ENCODE measurements around the gene CDH26. TPM values are rescaled to one million over a fixed set of nuclear protein-coding genes. Genes with fewer than 3 reads are reported as not detected.

The CDH26 gene
- total and polyA plus RNA-seq, 9 donors: 0.12 to 0.84 (median 0.41) TPM

DNA sequence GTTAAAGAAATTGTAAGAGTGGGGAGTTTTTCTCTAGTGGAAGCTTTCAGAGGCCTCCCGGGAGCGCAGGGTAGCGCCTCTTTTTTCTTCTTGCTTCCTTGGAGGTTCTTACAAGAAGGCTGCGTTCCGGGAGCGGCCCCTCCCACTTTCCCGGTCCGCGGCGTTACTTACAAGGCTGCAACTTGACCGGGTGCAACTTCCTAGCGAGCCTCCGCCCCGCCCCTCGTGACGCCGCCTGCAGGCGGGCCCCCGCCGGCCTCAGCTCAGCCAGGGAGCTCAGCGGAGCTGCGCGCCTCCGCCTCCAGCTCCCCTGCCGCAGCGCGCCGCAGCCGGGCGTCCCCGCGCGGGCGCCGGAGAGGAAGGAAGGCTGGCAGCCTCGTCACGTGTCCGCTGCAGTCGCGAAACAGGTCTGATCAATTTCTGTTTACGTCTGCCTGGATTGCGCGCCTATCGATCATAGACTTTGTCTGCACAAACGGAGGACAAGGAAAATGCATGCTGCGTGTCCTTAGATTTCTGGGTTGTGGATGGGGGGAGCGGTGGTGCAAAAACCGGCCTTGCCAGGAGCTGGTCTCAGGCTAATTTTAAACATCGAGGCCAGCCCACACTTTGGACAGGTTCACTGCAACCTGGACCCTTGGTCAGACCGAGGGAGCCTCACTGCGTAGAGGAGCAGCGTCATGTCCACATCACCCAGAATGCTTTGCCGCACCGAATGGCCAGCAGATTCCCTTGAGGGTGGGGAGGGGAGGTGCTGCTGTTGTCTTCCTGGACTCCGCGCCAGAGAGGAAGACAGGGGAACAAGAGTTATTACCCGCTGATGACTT, 17.9 kb upstream of the CDH26 start, which contains the start of the genes FAM217B and PPP1R3D:
Gene FAM217B, plus strand, starts transcription at position 261 of the 827 bp plus-strand sequence. CDS start 3,555 bp downstream, outside the sequence.
Gene PPP1R3D, minus strand, starts transcription at position 177 of the 827 bp plus-strand sequence. CDS start 374 bp downstream, outside the sequence.
- Histone ChIP-seq H3K9me3 (no peaks in the 10 kb centered on the region), H3K4me3 (peak within 1 kb of the TSS; percentile 71), H3K36me3 (no peaks in the 10 kb centered on the region), H3K4me1 (ENCODE audit: insufficient read depth) (peaks cover 12% of the 10 kb centered on the region), H3K27me3 (no peaks in the 10 kb centered on the region), H3K27ac (peak within 1 kb of the TSS; percentile 71 to 95)
- TF ChIP-seq, protein P1, sequence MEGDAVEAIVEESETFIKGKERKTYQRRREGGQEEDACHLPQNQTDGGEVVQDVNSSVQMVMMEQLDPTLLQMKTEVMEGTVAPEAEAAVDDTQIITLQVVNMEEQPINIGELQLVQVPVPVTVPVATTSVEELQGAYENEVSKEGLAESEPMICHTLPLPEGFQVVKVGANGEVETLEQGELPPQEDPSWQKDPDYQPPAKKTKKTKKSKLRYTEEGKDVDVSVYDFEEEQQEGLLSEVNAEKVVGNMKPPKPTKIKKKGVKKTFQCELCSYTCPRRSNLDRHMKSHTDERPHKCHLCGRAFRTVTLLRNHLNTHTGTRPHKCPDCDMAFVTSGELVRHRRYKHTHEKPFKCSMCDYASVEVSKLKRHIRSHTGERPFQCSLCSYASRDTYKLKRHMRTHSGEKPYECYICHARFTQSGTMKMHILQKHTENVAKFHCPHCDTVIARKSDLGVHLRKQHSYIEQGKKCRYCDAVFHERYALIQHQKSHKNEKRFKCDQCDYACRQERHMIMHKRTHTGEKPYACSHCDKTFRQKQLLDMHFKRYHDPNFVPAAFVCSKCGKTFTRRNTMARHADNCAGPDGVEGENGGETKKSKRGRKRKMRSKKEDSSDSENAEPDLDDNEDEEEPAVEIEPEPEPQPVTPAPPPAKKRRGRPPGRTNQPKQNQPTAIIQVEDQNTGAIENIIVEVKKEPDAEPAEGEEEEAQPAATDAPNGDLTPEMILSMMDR (IDR thresholded peaks at IDR 0.05): no peak
- TF ChIP-seq EP300 (IDR thresholded peaks at IDR 0.05): peak; percentile 52
- peak; percentile 80 for TF ChIP-seq POLR2A (IDR thresholded peaks at IDR 0.05)
- WGBS, 3 donors: 0% methylated on average over 54 to 57 of the region's 57 CpGs
- intact Hi-C loops (cut with DNase I): no loop called here
- DNase-seq: peak; percentile 95 to 97 (median 96)

DNA sequence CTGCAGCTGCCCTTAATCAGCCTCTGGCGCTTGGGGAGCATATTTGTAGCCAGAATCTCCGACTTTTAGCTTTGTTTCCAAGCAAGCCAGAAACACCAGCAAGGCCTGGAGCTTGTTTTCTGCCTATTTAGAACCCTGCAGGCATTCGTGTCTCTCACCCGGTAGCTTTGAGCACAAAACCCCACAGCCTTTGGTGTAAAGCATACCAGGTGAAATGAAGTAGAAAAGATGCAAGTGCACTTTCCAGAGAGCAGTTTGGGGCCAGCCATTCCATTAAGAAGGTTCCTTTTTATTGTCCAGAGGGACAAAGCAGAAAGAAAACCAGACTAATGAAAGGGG, 17.3 kb upstream of the CDH26 start:
- H3K9me3 ChIP-seq: no peaks in the 10 kb centered on the region
- 0% methylated on average over 4 of the region's 4 CpGs for WGBS, 3 donors
- intact Hi-C loops (cut with DNase I): no loop called here
- no peaks in the 10 kb centered on the region for H3K27me3 ChIP-seq
- H3K36me3 ChIP-seq: no peaks in the 10 kb centered on the region
- H3K4me3 ChIP-seq: peak overlapping the region; percentile 71
- peaks cover 12% of the 10 kb centered on the region for H3K4me1 ChIP-seq (ENCODE audit: insufficient read depth)
- DNase-seq: no peak
- no peak for TF ChIP-seq EP300 (IDR thresholded peaks at IDR 0.05)
- TF ChIP-seq, protein P1 (IDR thresholded peaks at IDR 0.05): no peak
- H3K27ac ChIP-seq: peak overlapping the region in 1 of 2 donors; percentile 95

DNA sequence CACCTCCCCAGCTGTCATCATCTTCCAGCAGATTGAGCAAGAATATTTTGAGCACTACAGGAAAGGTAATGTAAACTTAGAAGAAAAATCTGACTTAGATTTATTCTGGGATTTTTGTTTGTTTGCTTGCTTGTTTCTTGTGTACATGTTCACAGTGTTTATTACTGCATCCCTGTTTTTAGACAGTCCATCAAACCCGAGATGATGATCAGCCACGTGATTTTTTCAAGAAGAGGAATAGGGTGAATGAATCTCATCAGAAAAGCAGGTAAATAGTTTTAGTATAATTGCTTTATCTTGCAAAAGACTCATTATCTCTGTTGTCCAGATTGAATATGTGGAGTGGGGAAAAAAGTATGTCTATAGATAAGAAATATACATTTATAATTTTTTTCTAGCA, 16.0 kb upstream of the CDH26 start:
- H3K36me3 ChIP-seq: no peaks in the 10 kb centered on the region
- WGBS, 3 donors: 85 to 90% (median 90%) methylated on average over 2 of the region's 2 CpGs
- DNase-seq: no peak
- H3K27me3 ChIP-seq: no peaks in the 10 kb centered on the region
- intact Hi-C loops (cut with DNase I): no loop called here
- peaks cover 12% of the 10 kb centered on the region for H3K4me1 ChIP-seq (ENCODE audit: insufficient read depth)
- H3K4me3 ChIP-seq: no peak overlapping the region
- H3K9me3 ChIP-seq: no peaks in the 10 kb centered on the region
- no peak for TF ChIP-seq EP300 (IDR thresholded peaks at IDR 0.05)
- TF ChIP-seq POLR2A (IDR thresholded peaks at IDR 0.05): no peak
- TF ChIP-seq, protein P1 (IDR thresholded peaks at IDR 0.05): no peak
- H3K27ac ChIP-seq: no peak overlapping the region

DNA sequence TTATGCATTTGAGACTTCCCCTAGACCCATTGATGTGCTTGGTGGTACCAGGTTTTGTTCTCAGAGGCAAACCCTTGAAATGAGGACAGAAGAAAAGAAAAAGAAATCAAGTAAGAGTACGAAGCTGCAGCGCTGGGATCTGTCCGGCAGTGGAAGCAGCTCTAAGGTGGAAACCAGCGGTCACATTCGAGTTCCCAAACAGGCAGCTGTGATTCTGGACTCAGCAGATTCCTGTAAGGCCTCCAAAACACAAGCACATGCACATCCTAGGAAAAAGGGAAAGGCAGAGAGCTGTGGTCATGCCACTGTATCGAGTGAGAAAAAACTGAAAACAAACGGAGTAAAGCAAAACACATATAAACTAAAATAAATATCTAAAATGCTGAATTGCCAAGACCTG, 13.5 kb upstream of the CDH26 start:
- Histone ChIP-seq H3K9me3 (no peaks in the 10 kb centered on the region), H3K4me3 (no peak overlapping the region), H3K27ac (no peak overlapping the region), H3K27me3 (no peaks in the 10 kb centered on the region), H3K4me1 (ENCODE audit: insufficient read depth) (no peaks in the 10 kb centered on the region), H3K36me3 (no peaks in the 10 kb centered on the region)
- TF ChIP-seq EP300 (IDR thresholded peaks at IDR 0.05) (no peak), POLR2A (IDR thresholded peaks at IDR 0.05) (no peak)
- TF ChIP-seq, protein P1 (IDR thresholded peaks at IDR 0.05): no peak
- DNase-seq: no peak
- WGBS, 3 donors: 80 to 88% (median 83%) methylated on average over 7 of the region's 7 CpGs
- intact Hi-C loops (cut with DNase I): no loop called here

Data from ovary (tissue), 9 donors.